ENCODE data around the gene MYO1H. TPM values are rescaled to one million over a fixed set of nuclear protein-coding genes. Genes with fewer than 3 reads are reported as not detected.

The MYO1H gene
- total and polyA plus RNA-seq, 12 donors, result 0.03 to 0.08 TPM; not detected in 10

DNA sequence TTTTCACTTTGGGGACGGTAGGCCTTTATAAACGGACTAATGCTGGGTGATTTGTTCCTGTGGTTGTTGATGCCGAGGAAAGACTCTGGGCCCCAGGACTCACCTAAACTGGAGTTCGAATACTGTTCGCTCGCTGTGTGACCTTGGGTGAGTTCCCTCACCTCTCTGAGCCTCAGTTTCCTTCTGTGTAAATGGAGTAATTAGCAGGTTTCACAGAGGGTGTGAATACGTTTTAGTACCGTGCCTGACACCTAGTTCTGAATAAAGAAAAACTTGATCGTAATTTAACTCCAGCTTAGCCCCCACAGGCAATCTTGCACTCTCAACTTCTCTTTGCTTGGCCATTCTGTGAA is 130.2 kb downstream of the MYO1H start:
- 3 to 10% (median 3%) methylated on average over 9 of the region's 9 CpGs for WGBS, 4 donors
- peak overlapping the region; percentile 56 to 84 (median 78) for H3K4me3 ChIP-seq
- H3K9me3 ChIP-seq (replicated peaks in 1 of 3), result no peaks in the 10 kb centered on the region
- TF ChIP-seq, protein P1, sequence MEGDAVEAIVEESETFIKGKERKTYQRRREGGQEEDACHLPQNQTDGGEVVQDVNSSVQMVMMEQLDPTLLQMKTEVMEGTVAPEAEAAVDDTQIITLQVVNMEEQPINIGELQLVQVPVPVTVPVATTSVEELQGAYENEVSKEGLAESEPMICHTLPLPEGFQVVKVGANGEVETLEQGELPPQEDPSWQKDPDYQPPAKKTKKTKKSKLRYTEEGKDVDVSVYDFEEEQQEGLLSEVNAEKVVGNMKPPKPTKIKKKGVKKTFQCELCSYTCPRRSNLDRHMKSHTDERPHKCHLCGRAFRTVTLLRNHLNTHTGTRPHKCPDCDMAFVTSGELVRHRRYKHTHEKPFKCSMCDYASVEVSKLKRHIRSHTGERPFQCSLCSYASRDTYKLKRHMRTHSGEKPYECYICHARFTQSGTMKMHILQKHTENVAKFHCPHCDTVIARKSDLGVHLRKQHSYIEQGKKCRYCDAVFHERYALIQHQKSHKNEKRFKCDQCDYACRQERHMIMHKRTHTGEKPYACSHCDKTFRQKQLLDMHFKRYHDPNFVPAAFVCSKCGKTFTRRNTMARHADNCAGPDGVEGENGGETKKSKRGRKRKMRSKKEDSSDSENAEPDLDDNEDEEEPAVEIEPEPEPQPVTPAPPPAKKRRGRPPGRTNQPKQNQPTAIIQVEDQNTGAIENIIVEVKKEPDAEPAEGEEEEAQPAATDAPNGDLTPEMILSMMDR (IDR thresholded peaks at IDR 0.05), result no peak
- TF ChIP-seq POLR2A (IDR thresholded peaks at IDR 0.05), result no peak
- peak overlapping the region in 4 of 5 donors; percentile 82 to 99 (median 94) for H3K27ac ChIP-seq
- no peaks in the 10 kb centered on the region for H3K36me3 ChIP-seq (replicated peaks in 1 of 2)
- peaks cover 13 to 35% of the 10 kb centered on the region in 2 donors for H3K4me1 ChIP-seq (replicated peaks in 1 of 2)
- H3K27me3 ChIP-seq, result no peaks in the 10 kb centered on the region
- DNase-seq, result no peak
- intact Hi-C loops (cut with DNase I), result no loop called here

GRCh38 chr12:109479761-109480160 is 132.1 kb downstream of the MYO1H start:
- Histone ChIP-seq H3K9me3 (replicated peaks in 1 of 3) (no peaks in the 10 kb centered on the region), H3K4me3 (no peak overlapping the region), H3K27ac (no peak overlapping the region), H3K4me1 (replicated peaks in 1 of 2) (peaks cover 13 to 27% of the 10 kb centered on the region in 2 donors), H3K36me3 (replicated peaks in 1 of 2) (peaks cover 0 to 15% of the 10 kb centered on the region in 2 donors), H3K27me3 (no peaks in the 10 kb centered on the region)
- no peak for DNase-seq
- TF ChIP-seq, protein P1 (IDR thresholded peaks at IDR 0.05), result no peak
- no peak for TF ChIP-seq POLR2A (IDR thresholded peaks at IDR 0.05)
- WGBS, 4 donors, result 43 to 67% (median 60%) methylated on average over 1 of the region's 1 CpG
- intact Hi-C loops (cut with DNase I), result no loop called here

GRCh38 chr12:109480356-109480755 is 132.7 kb downstream of the MYO1H start:
- no peaks in the 10 kb centered on the region for H3K9me3 ChIP-seq (replicated peaks in 1 of 3)
- WGBS, 4 donors, result 89 to 98% (median 97%) methylated on average over 3 to 4 of the region's 4 CpGs
- H3K36me3 ChIP-seq (replicated peaks in 1 of 2), result peaks cover 0 to 21% of the 10 kb centered on the region in 2 donors
- intact Hi-C loops (cut with DNase I), result no loop called here
- no peak for TF ChIP-seq POLR2A (IDR thresholded peaks at IDR 0.05)
- TF ChIP-seq, protein P1 (IDR thresholded peaks at IDR 0.05), result no peak
- H3K4me1 ChIP-seq (replicated peaks in 1 of 2), result peaks cover 10 to 27% of the 10 kb centered on the region in 2 donors
- DNase-seq, result peak in 1 of 7 donors; percentile 24
- no peak overlapping the region for H3K27ac ChIP-seq
- no peak overlapping the region for H3K4me3 ChIP-seq
- no peaks in the 10 kb centered on the region for H3K27me3 ChIP-seq

GRCh38 chr12:109481863-109482262 is 134.2 kb downstream of the MYO1H start:
- no peaks in the 10 kb centered on the region for H3K27me3 ChIP-seq
- no peak for DNase-seq
- TF ChIP-seq POLR2A (IDR thresholded peaks at IDR 0.05), result no peak
- TF ChIP-seq, protein P1 (IDR thresholded peaks at IDR 0.05), result no peak
- no peaks in the 10 kb centered on the region for H3K9me3 ChIP-seq (replicated peaks in 1 of 3)
- intact Hi-C loops (cut with DNase I), result no loop called here
- H3K4me1 ChIP-seq (replicated peaks in 1 of 2), result peaks cover 0 to 16% of the 10 kb centered on the region in 2 donors
- H3K36me3 ChIP-seq (replicated peaks in 1 of 2), result peaks cover 0 to 36% of the 10 kb centered on the region in 2 donors
- H3K27ac ChIP-seq, result no peak overlapping the region
- no peak overlapping the region for H3K4me3 ChIP-seq
- 75 to 92% (median 83%) methylated on average over 1 of the region's 1 CpG for WGBS, 4 donors

Measured in adrenal gland (tissue), 12 donors.